Measurements from ENCODE around the gene RAB11A. TPM values are rescaled to one million over a fixed set of nuclear protein-coding genes. Genes with fewer than 3 reads are reported as not detected.
A peak's percentile ranks its signal among the peaks of the same experiment; 100 is the strongest.
"Not testable (repeated sequence)": the region's sequence is repeated elsewhere in the genome, so short reads cannot be mapped to it uniquely, and the experiment has no call there.

Gene RAB11A
- total RNA-seq, 1 experiment from 2014 or later = 263 TPM

- intact Hi-C loops (cut with micrococcal nuclease; ENCODE audit: unreplicated experiment) = no loop called here
- POLR2A ChIA-PET = interaction anchor here (0.6 to 1.2 kb wide), 5 partner anchors 38 to 274 kb away, joined by 3 to 20 read pairs (median 5); no protein-coding TSS in a partner anchor
- DNase-seq (ENCODE audit: low read depth, low spot score) (no peak), ATAC-seq (peak; percentile 37)
- H3K4me1 ChIP-seq (ENCODE audit: control insufficient read depth, insufficient read depth, low read length) = peaks cover 2% of the 10 kb centered on the region; the same call in 1 of the 2 replicates
- H3K27me3 ChIP-seq (ENCODE audit: control insufficient read depth, insufficient read depth, low read length) = no peaks in the 10 kb centered on the region
- peaks cover 2% of the 10 kb centered on the region; the same call in 1 of the 2 replicates for H3K36me3 ChIP-seq (ENCODE audit: control insufficient read depth, insufficient read depth, low read length)
- in situ Hi-C loops (cut with HindIII; ENCODE audit: low pct_unique_long_range_greater_than_20kb, low sequenced_read_pairs) = no loop called here
- H3K27ac ChIP-seq (ENCODE audit: low read length) = peak overlapping the region; percentile 91
- CTCF ChIA-PET = interaction anchor here (0.6 to 2.1 kb wide), 6 partner anchors 38 to 340 kb away, joined by 3 to 10 read pairs (median 4); partner anchors contain the start of gene INTS14
- BruUV-seq (replicated peaks) = no TSS peak
- no peaks in the 10 kb centered on the region for H3K9me3 ChIP-seq (ENCODE audit: control insufficient read depth, insufficient read depth, low read depth, low read length)
- peak overlapping the region; percentile 76 to 98 for H3K4me3 ChIP-seq (ENCODE audit: low read depth in 2 of 2, low read length in 2 of 2)
- no peak for TF ChIP-seq TCF7L2 (IDR thresholded peaks at IDR 0.05; ENCODE audit: low read depth, low read length)
- no peak for TF ChIP-seq REST (IDR thresholded peaks at IDR 0.05; ENCODE audit: insufficient read depth in 1 of 2, low read depth in 2 of 2, low read length in 1 of 2)
- no peak for TF ChIP-seq SIN3A (IDR thresholded peaks at IDR 0.05; ENCODE audit: borderline replicate concordance, insufficient read depth, low read depth, low read length)
- TF ChIP-seq POLR2AphosphoS5 (IDR thresholded peaks at IDR 0.05; ENCODE audit: low read depth, low read length) = no peak
- TF ChIP-seq, protein P1, sequence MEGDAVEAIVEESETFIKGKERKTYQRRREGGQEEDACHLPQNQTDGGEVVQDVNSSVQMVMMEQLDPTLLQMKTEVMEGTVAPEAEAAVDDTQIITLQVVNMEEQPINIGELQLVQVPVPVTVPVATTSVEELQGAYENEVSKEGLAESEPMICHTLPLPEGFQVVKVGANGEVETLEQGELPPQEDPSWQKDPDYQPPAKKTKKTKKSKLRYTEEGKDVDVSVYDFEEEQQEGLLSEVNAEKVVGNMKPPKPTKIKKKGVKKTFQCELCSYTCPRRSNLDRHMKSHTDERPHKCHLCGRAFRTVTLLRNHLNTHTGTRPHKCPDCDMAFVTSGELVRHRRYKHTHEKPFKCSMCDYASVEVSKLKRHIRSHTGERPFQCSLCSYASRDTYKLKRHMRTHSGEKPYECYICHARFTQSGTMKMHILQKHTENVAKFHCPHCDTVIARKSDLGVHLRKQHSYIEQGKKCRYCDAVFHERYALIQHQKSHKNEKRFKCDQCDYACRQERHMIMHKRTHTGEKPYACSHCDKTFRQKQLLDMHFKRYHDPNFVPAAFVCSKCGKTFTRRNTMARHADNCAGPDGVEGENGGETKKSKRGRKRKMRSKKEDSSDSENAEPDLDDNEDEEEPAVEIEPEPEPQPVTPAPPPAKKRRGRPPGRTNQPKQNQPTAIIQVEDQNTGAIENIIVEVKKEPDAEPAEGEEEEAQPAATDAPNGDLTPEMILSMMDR (IDR thresholded peaks at IDR 0.05) = no peak; the same call in 1 of the 2 replicates
Observed at GRCh38 chr15:65869954-65870871, 922 bp downstream of the RAB11A start.

- CTCF ChIA-PET = interaction anchor here (0.7 to 2.1 kb wide), 3 partner anchors 38 to 339 kb away, joined by 3 to 10 read pairs (median 3); no protein-coding TSS in a partner anchor
- TF ChIP-seq SIN3A (IDR thresholded peaks at IDR 0.05; ENCODE audit: borderline replicate concordance, insufficient read depth, low read depth, low read length) (no peak), POLR2AphosphoS5 (IDR thresholded peaks at IDR 0.05; ENCODE audit: low read depth, low read length) (no peak), TCF7L2 (IDR thresholded peaks at IDR 0.05; ENCODE audit: low read depth, low read length) (no peak)
- peak overlapping the region; percentile 91 for H3K27ac ChIP-seq (ENCODE audit: low read length)
- H3K4me3 ChIP-seq (ENCODE audit: low read depth in 2 of 2, low read length in 2 of 2) = peak overlapping the region; percentile 76 to 98
- TSS peak; percentile 75 for BruUV-seq (replicated peaks)
- peaks cover 2% of the 10 kb centered on the region; the same call in 1 of the 2 replicates for H3K36me3 ChIP-seq (ENCODE audit: control insufficient read depth, insufficient read depth, low read length)
- H3K4me1 ChIP-seq (ENCODE audit: control insufficient read depth, insufficient read depth, low read length) = peaks cover 2% of the 10 kb centered on the region; the same call in 1 of the 2 replicates
- DNase-seq (ENCODE audit: low read depth, low spot score) = no peak
- ATAC-seq = peak; percentile 38; the same call in 1 of the 2 replicates
- H3K27me3 ChIP-seq (ENCODE audit: control insufficient read depth, insufficient read depth, low read length) = no peaks in the 10 kb centered on the region
- H3K9me3 ChIP-seq (ENCODE audit: control insufficient read depth, insufficient read depth, low read depth, low read length) = no peaks in the 10 kb centered on the region
- in situ Hi-C loops (cut with HindIII; ENCODE audit: low pct_unique_long_range_greater_than_20kb, low sequenced_read_pairs) (no loop called here), intact Hi-C loops (cut with micrococcal nuclease; ENCODE audit: unreplicated experiment) (no loop called here)
- POLR2A ChIA-PET = interaction anchor here (0.7 to 0.9 kb wide), 2 partner anchors 39 to 275 kb away, joined by 3 to 6 read pairs; no protein-coding TSS in a partner anchor
Observed at GRCh38 chr15:65870889-65871533, 1.7 kb downstream of the RAB11A start.

DNA sequence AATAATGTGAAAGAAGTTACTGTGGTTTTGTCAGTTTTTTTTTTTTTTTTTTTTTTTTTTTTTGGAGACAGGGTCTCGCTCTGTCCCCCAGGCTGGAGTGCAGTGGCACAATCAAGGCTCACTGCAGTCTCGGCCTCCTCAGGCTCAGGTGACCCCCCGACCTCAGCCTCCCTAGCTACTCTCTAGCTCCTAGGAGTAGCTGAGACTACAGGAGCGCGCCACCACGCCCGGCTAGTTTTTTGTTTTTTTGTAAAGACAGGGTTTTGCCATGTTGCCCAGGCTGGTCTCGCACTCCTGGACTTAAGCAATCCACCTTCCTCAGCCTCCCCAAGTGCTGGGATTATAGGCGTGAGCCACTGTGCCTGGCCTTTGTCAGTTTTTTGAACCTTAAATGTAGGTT is 2.6 kb downstream of the RAB11A start:
- H3K27me3 ChIP-seq (ENCODE audit: control insufficient read depth, insufficient read depth, low read length); H3K4me1 ChIP-seq (ENCODE audit: control insufficient read depth, insufficient read depth, low read length); intact Hi-C loops (cut with micrococcal nuclease; ENCODE audit: unreplicated experiment); ATAC-seq; BruUV-seq (replicated peaks); in situ Hi-C loops (cut with HindIII; ENCODE audit: low pct_unique_long_range_greater_than_20kb, low sequenced_read_pairs); H3K9me3 ChIP-seq (ENCODE audit: control insufficient read depth, insufficient read depth, low read depth, low read length); DNase-seq (ENCODE audit: low read depth, low spot score); H3K36me3 ChIP-seq (ENCODE audit: control insufficient read depth, insufficient read depth, low read length): not testable (repeated sequence)
- peak overlapping the region; percentile 91 for H3K27ac ChIP-seq (ENCODE audit: low read length)
- CTCF ChIA-PET = interaction anchor here (0.7 kb wide), 1 partner anchor 233 kb away, joined by 3 read pairs; no protein-coding TSS in a partner anchor
- H3K4me3 ChIP-seq (ENCODE audit: low read depth in 2 of 2, low read length in 2 of 2) = peak overlapping the region; percentile 76 to 98
- POLR2A ChIA-PET = interaction anchor here (0.7 kb wide), 1 partner anchor 40 kb away, joined by 6 read pairs; no protein-coding TSS in a partner anchor

- H3K9me3 ChIP-seq (ENCODE audit: control insufficient read depth, insufficient read depth, low read depth, low read length); BruUV-seq (replicated peaks); DNase-seq (ENCODE audit: low read depth, low spot score); in situ Hi-C loops (cut with HindIII; ENCODE audit: low pct_unique_long_range_greater_than_20kb, low sequenced_read_pairs); intact Hi-C loops (cut with micrococcal nuclease; ENCODE audit: unreplicated experiment); H3K4me1 ChIP-seq (ENCODE audit: control insufficient read depth, insufficient read depth, low read length); H3K4me3 ChIP-seq (ENCODE audit: low read depth in 2 of 2, low read length in 2 of 2); H3K27ac ChIP-seq (ENCODE audit: low read length); POLR2A ChIA-PET; ATAC-seq; CTCF ChIA-PET; H3K27me3 ChIP-seq (ENCODE audit: control insufficient read depth, insufficient read depth, low read length): not testable (repeated sequence)
- peaks cover 12% of the 10 kb centered on the region for H3K36me3 ChIP-seq (ENCODE audit: control insufficient read depth, insufficient read depth, low read length)
Observed at GRCh38 chr15:65872596-65872995, 3.3 kb downstream of the RAB11A start.

Data from Panc1 (cell line).